T-helper 22 cell (primary cell): ENCODE data around the gene MAPKBP1.

Source experiments
- DNase-seq: peaks from one replicate; pipeline ENCODE4 v3.0.0-alpha.2; 2020; ENCODE audit warnings: low read depth

The MAPKBP1 gene

GRCh38 chr15:41868321-41868720, 94.0 kb downstream of the MAPKBP1 start:
- DNase-seq, result no peak

GRCh38 chr15:41869770-41870688, 95.7 kb downstream of the MAPKBP1 start:
- DNase-seq, result no peak

- DNase-seq, result peak; percentile 48
These were observed 96.4 kb downstream of the MAPKBP1 start for GRCh38 chr15:41870689-41871081.

DNA sequence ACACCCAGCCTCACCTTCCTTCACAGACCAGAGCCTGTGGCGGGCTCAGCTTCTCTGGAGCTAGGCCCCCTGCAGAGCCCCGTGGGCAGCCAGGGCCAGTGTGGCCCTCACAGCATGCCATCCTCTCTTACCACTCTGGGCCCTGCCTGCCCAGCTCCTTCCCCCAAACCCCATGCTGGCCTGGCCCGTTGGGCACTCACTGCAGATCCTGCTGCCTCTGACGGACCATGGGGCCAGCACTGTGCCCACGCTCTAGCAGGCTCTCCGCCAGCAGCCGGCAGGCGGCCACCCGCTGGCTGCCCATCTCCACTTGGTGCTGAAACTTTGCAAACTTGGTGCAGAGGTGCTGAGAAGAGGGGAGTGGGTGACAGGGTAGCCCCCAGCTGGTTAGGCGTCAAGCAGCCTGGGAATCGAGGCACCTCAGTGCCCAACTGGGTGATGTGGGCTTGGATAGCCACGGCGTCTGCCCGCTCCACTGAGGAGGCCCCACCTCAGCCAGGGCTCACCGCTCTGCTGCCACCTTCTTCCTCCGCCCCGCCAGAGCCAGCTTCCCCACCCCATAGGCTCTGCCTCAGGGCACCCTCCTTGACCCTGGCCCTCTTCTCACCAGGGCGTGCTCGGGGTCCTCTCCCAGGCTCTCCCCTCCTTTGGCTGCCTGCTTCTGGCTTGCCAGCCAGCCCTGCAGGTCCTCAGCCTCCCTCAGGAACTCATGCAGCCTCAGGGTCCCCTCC, 97.1 kb downstream of the MAPKBP1 start:
- no peak for DNase-seq

- DNase-seq, result no peak
These were observed 98.0 kb downstream of the MAPKBP1 start for GRCh38 chr15:41872166-41872747.

- DNase-seq, result no peak
These were observed 99.4 kb downstream of the MAPKBP1 start for GRCh38 chr15:41873711-41874110.

DNA sequence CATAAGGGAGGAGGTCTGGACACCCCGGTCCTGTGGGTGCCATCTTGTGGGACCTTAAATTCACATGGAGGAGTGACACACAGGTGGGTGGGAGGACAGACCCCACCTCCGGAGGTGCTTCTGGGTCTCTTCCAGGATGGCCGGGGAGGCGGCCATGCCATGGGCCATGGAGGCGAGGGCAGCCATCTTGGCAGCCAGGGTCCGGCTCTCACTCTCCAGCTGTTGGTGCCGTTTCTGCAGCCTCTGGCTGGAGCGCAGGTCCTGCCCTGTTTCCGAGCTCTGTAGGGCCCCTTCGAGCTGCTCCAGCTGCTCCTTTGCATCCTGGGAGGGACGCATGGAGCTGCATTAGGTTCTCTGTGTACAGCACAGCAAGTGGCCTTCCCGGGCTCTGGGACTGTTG, 100.5 kb downstream of the MAPKBP1 start:
- DNase-seq, result no peak

DNA sequence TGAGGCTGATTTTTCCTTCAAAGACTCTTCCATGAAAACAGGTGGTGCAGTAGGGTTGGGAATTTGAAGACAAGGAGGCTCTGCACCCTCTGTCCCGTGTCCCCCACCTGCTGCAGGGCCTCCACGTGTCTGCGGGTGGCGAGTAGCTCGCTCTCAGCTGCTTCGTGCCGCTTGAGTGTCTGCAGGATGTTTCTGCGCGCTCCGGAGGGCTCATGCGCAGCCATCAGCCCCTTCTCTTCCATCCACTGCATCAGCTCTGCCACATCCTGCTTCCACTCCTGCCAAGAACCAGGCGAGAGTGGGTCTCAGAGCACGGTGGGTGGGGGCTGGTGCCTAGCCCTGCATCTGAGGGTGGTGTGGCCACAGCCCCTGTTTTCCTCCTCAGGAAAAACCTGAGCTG, 101.7 kb downstream of the MAPKBP1 start:
- no peak for DNase-seq

DNA sequence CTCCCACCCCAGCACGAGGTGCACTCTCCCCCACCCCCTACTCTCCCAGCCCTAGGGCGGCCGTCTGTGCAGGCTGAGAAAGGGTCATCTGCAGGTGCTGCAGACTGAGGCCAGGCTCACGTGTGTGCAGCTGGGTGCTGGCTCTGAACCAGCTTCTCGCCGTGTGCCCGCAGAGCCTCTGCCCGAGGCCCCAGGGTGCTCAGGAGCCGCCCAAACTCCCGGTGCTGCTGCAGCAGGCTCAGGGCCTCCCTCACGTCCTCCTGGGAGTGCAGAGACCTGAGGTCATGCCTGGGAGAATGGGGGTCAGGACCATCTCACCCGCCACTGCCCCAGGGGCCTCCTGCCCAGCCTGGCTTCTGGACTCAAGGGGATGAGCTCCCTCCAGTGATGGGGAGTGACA, 102.4 kb downstream of the MAPKBP1 start:
- no peak for DNase-seq
